Measurements from ENCODE around the gene APBB2. TPM values are rescaled to one million over a fixed set of nuclear protein-coding genes. Genes with fewer than 3 reads are reported as not detected.

The APBB2 gene
- total and polyA plus RNA-seq, 2 of the 8 experiments (the other 6 are each of a cell fraction or from before 2014, with no cell fraction given): 58.7 to 59.4 TPM

DNA sequence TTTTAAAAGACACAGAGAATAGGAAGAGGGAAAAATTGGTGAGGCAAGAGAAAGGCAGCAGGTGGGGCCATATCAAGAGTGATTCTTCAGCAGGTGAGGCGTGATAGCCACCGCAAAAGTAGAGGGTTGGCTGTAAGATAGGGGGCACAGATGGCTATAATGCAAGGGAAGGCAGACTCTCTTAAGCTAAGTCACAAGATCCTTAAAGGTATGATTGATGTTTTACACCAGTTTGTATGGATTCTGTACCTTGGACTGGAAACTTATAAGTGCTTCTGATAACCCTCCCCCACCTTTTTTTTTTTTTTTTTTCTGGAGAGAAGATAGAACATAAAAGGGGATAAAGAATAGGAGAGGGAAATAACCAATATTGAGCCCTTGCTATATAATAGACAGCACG is 424.6 kb downstream of the APBB2 start (continued):
- TF ChIP-seq, protein P1, sequence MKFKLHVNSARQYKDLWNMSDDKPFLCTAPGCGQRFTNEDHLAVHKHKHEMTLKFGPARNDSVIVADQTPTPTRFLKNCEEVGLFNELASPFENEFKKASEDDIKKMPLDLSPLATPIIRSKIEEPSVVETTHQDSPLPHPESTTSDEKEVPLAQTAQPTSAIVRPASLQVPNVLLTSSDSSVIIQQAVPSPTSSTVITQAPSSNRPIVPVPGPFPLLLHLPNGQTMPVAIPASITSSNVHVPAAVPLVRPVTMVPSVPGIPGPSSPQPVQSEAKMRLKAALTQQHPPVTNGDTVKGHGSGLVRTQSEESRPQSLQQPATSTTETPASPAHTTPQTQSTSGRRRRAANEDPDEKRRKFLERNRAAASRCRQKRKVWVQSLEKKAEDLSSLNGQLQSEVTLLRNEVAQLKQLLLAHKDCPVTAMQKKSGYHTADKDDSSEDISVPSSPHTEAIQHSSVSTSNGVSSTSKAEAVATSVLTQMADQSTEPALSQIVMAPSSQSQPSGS (IDR thresholded peaks at IDR 0.05; ENCODE audit: low read length): no peak
- TF ChIP-seq RBBP5 (IDR thresholded peaks at IDR 0.05; ENCODE audit: borderline replicate concordance, low read depth, low read length): no peak
- TF ChIP-seq SIRT6 (IDR thresholded peaks at IDR 0.05; ENCODE audit: low read length): no peak
- TF ChIP-seq KDM4A (IDR thresholded peaks at IDR 0.05; ENCODE audit: low read depth, low read length, severe bottlenecking): no peak
- TF ChIP-seq CBX5 (IDR thresholded peaks at IDR 0.05; ENCODE audit: low read depth, low read length): no peak

Measured in H1 (cell line).